Brain pericyte (primary cell): ENCODE measurements around the gene STAMBPL1.
"Not testable (repeated sequence)": the region's sequence is repeated elsewhere in the genome, so short reads cannot be mapped to it uniquely, and the experiment has no call there.

Experiments used
- DNase-seq: peaks from one replicate; pipeline ENCODE4 v3.0.0-alpha.2; 2012; ENCODE audit warnings: low read depth, low spot score

Gene STAMBPL1

DNA sequence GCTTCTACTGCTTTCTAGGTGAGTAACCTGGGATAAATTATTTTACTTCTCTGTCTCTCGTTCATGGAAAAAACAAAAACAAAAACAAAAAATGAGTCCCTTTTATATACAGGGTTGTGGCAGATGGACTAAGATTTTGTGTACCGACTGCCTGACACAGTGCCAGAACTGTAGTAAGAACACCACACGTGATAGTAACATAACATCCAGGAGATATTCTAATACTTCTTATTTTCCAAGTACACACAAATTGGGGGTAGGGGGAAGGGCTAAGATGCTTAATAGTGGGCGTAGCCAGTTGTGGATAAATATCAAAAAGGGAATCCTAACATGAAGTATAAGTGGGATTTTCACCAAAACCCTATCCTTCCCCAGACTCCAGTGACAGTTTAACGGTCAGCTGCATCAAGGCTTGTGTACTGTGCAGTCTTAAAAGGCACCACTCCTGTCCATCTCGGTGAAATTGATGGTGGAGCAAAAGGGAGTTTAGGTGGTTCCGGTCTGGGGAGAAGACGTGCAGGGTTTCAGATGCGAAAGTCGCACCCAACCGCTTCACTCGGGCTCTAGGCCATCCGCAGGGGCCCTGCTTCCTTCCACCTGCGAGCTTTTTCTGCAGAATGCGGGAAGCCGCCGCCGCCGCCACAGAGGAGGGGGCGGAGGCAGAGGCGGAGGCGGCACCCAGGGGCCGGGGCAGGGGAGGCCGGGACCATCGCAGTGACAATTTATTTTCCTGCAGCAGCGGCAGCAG lies at the start of gene STAMBPL1:
STAMBPL1 (plus strand) TSS at position 712 of the 748 bp plus-strand sequence. CDS start 21,464 bp downstream, outside the sequence.
- peak; percentile 22 for DNase-seq

DNA sequence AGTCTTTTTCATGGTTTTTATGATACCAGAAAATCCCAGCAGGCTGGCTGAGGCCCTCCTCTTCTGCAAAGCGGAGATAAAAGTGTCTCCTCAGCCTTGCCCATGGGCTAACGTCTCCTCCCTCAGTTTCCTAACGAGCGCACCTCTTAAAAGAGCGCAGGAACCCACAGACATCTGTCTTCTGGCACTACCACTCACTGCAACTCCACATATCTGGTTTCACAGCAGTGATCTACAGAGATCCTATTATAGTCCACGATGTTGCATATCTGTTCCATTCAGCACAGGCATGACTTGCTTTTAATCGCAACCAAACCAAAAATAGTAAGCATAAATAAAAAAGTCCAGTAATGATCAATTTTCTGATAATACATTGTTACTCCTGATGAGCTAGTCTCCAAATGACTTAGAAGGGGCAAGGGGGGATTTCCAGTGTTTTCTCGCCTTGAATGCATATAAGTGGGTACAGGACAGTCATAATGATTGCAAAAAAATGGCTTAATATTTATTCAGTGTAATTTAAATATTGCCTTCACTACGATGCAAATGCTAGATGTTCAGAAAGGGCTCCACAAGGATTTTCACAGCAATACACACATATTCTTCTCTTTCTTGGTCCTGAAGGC lies 49.3 kb upstream of the STAMBPL1 start:
- DNase-seq = no peak

DNA sequence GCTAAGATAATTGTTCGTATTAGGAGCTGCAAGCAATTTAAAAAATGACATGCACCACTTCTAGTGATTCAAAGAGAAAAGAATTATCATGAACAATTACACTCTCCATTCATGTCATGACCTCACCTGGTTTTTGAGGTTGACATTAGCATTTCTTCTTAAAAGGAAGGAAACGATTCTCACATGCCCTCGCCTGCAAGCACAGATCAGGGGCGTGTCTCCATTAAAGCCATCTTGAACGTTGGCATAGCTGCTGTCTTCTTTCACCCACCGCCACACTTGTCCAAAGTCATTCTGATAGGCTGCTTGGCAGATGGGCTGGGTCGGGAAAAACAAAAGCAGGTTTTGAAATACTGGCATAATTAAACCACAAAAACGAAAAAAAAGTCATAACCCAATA lies 48.3 kb upstream of the STAMBPL1 start:
- DNase-seq = no peak

DNA sequence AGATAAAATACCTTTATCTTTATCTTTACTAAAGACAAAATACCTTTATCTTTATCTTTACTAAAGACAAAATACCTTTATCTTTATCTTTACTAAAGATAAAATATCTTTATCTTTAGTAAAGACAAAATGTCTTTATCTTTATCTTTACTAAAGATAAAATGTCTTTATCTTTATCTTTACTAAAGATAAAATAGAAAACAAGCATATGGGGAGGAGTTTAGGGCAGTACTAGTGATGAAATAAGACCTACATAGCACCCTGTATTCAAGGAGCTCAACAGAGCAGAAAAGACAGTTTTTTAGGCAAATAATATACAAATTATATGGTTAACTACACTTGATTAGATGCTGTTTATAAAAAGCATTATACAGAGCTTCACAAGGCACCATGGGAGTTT lies 47.7 kb upstream of the STAMBPL1 start:
- DNase-seq = no peak

DNA sequence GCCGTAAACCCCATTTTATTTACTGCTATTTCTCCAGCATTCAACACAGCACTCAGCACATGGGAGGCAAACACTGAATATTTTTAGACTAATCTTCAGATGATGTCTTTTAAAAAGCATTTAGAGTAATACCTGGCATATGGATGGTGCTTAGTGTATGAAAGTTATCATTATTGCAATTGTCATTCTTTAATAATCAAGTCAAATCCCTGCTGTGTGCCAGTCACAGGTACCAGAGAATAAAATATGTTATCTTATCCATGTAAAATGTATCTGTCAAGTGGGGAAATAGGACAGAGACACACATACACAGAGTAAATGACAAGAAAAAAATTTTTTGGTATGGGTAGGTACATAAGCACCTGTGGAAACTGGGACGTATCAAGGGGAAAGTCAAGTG lies 46.9 kb upstream of the STAMBPL1 start:
- no peak for DNase-seq

DNA sequence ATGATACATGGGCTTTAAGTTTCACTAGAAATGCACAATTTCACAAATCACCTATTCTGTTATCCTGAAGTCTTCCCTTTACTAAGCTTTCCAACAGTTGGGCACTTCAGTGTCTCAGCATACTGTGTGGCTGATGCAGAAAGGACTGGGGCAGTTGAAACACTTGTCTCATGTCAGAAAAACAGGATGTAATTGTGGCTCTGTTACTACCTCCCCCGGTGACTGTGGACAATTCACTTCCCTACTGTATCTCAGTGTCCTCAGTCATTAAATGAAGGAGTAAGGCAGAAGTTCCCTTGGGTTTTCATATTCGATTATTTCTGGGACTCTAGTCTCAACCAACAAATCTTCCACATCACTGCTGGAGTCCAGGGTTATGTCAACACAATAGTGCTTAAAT lies 46.3 kb upstream of the STAMBPL1 start:
- no peak for DNase-seq

DNA sequence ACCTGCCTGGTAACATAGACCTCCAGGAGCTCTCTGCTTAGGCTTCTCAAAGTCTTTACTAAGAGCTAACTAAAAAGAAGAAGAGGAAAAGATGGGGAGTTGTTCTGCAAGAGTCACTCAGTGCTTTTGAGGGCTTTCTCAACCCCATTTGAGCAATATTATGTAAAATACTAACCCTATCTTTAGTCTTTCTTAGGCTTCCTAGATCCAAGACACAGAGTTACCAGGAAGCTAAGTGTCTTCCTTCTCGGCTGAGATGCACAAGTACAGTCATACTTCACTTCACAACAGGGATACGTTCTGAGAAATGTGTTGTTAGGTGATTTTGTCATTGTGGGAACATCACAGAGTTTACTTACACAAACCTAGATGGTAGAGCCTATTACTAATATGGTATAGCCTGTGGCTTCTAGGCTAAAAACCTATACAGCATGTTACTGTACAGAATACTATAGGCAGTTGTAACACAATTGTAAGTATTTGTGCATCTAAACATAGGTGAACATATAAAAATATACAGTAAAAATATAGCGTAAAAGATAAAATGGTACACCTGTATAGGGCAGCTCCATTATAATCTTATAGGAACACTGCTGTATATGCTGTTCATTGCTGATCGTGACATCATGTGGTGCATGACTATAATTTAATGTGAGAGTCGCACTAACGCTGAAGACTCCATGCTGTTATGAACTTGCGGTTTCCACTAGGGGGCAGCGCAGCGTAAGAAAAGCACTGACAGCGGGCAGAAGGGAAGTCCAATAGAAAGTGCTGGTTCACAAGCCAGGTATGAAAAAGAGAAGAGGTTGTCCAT lies 44.7 kb upstream of the STAMBPL1 start:
- peak; percentile 38 for DNase-seq

DNA sequence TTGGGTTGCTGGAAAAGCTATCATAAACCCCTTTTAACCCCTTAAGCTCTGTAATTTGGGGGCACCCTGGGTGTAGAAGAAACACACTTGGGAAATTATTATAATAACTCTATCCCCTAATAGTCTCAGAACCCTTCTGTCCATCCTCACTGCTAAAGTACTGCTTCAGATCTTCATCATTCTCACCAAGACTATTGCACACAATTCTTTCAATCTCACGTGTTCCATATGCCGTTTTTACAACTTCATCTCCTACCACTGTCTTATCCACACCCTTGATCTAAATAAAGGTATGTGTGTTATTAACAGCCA lies 44.2 kb upstream of the STAMBPL1 start:
- DNase-seq = no peak

DNA sequence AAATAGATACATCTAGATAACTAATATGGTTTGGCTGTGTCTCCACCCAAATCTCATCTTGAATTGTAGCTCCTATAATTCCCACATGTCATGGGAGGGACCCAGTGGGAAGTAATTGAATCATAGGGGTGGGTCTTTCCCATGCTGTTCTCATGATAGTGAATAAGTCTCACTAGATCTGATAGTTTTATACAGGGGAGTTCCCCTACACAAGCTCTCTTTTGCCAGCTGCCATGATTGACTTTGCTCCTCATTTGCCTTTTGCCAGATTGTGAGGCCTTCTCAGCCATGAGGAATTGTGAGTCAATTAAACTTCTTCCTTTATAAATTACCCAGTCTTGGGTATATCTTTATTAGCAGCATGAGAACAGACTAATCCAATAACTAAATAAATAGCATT lies 42.4 kb upstream of the STAMBPL1 start:
- DNase-seq = not testable (repeated sequence)

DNA sequence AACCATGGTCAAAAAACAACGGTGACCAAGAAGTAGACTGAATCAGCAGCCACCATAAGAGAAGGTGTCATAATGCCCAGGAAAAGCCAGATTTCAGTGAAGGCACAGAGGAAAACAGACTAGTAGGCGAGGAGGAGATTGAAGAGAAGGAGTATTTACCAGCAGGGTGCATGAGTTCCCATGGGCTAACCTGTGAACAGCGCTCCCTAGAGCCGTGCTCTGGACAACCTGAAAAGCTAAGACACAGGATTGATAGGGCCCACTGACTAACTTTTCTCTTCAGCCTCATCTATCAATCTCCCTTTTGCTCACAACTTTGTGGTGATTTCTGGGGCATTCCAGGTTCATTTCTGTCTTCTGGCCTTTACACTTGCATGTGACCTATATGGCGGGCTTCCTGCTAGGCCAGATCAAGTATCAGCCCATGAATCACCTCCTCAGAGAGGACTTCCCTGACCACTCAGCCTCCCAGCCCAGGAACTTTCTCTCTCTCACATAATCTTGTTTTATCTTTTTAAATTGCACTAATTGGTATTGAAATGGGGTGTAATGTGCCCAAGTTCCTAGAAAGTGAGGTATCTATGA lies 41.2 kb upstream of the STAMBPL1 start:
- DNase-seq = no peak

DNA sequence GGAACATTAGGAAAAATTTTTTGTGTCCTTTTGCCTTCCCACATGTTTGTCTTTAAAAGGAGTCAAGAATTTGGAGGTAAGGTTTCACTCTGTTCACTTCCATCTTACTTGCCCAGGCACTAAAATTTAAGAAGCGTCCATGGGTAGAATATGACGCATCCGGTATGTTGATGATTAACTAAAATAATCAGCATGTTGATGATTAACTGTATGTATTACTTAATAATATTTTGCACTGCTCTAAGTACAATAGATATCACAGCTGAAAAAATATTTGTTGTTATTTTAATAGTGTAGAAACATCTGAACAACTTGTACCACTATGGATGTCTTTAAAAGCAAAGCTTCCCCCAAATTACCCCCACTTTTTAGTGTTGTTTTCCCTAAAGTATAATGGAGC lies 39.9 kb upstream of the STAMBPL1 start:
- no peak for DNase-seq

DNA sequence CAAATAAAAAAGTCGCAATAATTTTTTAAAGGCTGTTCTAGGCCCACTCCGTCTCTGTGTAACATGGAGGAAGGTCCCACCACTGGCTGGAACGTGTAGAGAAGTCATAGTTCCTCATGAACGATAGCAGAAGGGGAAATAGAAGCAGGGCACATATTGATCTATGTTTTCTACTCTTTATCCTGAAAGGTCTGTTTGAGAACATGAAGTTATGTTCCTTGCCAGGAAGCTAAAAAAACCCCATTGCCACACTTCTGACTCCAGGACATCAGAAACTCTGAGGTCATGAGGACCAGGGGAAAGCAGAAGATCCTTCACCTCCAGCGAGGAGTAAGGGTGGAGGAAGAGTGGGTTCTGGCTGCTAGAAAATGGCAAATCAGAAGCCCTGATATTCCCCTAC lies 39.2 kb upstream of the STAMBPL1 start:
- DNase-seq = no peak

DNA sequence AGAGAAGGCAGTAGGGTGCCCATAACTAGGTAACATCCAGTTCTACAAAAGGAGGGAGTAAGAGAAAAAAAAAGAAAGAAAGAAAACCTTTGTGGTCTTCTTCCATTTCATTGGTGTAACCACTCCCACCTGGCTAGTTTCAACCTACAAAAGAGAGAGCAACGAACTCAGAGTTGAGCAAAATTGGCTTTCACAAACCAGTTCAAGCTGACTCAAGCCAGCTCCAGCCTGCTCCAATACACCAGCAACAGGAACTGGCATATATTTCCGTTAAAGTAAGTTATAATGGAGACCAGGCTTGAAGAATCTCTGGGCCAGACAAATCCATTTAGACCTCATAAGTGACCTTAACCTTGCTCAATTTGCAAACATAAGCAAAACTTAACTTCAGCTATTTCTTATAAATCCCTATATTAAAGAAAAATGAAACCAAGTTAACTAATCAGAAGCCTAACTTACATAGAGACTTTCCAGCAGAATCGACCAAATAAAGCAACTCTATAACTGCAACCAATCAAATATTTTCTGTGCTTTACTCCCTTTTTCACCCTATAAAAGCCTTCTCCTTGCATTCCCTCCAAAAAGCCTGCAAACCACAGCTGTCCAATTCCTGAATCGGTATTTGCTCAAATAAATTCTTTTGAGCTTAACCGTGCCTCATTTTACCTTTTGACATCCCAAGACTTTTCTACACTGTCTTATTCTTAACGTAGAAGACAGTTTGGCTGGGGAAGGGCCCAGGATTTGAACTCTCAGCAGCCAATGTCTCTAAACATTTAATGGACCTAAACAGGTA lies 38.5 kb upstream of the STAMBPL1 start:
- DNase-seq = no peak

DNA sequence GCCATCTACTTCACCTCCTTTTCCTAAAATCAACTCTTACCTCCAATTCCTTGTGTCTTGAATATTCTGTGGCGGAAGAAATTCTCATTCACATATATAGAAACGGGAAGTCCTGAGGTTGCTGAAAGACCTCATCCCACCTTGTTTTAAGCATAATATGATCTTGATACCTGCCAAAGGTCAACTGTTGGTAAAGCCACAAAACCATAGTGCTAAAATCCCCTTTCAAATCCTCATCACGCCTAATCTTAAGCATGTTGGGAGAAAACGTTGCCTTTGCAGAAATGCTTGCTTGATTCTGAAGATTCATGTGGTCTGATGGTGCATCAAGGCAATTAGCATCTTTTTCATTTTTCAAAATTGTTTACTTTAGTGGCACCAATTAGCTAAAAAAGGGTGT lies 36.9 kb upstream of the STAMBPL1 start:
- no peak for DNase-seq

DNA sequence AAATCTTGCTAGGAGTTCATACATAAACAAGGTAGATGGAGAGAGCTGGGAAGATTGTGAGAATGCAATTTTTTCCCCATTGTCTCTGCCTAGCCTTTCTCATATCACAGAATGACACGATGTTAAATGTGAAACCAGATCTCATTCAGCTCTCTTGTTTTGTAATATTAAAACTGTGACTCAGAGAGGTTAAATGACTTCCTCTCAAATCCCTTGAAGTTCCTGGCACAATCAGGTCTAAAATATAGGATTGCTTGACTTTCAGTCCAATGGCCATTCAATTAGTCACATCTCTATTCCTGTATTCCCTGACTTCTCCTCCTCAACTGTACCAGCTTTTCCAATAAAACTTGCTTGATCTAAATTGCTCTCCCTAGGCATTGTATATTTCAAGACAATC lies 31.5 kb upstream of the STAMBPL1 start:
- DNase-seq = no peak

DNA sequence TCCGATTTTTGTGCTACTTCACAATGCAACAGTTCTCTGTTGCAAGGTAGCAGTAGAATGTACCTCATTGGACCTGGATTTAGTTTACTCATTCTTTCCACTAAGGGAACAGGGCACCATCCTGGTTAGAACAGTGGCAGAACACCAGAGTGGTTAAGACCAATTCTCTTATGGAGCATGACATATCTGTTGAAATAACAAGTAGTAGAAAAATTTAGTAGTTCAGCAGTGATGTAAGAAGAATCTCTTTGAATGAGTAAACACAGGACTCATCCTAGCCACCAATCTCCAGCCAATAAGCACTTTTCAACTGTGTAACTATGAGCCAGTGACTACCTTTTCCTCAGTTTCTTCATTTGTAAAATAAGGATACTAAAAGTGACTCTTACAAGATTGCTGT lies 30.8 kb upstream of the STAMBPL1 start:
- no peak for DNase-seq

DNA sequence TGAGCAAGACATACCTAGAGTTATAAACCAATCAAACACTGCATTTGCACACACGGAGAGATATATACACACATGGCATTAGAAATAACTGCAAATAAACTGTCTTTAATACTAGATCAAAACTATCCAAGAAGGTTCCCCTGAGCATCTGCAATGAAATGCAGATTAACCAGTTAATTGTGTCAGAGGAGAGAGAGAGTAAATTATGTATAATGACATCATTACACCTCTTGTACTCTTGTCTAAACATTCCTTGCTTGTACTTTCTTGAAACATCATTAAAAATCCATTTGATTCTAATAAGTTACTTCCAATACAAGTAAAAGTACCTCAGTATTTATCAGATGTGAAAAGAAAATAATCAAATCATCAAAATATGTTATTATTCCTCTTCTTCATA lies 29.3 kb upstream of the STAMBPL1 start:
- DNase-seq = no peak

DNA sequence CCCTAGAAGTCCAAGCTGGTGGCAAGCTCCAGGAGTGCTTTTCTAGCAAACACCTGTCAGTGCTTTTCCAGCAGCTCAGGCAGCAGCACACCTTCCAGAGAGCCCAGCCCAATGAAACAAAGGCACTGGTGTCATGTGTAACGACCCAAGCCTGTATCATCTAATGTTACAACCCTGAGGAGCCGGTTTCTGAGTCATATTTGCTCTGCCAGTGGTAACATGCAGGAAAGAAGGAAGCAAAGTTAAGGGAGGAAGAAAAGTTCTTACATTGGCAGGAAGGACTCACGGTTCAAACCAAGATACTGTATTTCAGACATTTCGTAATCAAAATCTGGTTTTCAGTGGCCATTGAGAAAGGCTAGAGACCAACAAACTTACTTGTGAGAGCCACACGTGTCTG lies 28.3 kb upstream of the STAMBPL1 start, which contains the start of gene ANKRD22:
ANKRD22 (minus strand) TSS at position 139 of the 400 bp plus-strand sequence. CDS start 237 bp downstream, outside the sequence.
- no peak for DNase-seq

DNA sequence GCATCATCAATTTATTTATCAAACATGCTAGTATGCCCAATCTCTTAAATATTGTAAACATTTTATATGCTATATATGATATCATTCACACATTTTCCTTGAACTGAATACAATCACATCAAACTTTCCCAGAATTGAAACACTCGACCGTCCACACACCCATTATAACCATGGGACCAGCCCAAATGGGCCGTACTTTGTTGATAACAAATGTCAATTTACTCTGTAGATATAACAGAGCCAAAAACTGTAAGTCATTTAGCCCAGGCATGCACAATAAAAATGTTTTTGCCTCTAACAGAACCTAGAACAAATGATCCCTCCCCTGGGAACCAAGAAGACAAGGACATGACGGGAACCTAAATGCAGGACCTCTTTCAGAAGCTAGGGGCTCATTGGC lies 27.7 kb upstream of the STAMBPL1 start:
- DNase-seq = no peak

DNA sequence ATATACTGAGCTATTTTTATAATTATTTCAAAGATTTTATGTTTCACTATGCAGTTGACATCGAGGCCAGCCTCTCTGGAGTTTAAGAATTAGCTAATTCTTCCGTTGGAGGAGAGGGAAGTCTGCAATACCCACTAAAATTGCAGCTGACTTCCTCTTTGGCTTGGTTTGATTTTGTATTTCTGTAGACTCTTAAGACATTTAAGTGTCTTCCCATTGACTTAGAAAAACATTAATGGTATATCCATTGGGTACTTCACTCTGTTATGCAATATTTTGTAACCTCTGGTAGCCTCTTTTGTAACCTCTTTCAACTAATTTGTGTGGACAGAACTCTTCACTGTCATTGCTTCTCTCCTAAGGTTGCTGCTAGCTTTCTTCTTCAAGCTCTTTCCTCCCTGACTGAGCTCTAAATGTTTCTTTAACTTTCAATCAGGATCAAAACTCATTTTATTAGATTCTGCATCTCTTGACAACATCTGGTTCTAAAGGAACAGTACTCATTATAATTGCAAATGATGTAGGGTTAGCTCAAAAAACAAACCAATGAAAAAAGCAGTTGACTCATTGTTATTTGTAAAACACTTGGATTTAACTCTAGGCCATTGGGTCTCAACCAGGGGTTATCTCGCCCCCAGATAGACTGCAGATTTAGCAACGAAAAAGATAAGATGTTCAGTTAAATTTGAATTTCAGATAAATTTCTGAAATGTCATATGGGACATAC lies 26.7 kb upstream of the STAMBPL1 start:
- no peak for DNase-seq

DNA sequence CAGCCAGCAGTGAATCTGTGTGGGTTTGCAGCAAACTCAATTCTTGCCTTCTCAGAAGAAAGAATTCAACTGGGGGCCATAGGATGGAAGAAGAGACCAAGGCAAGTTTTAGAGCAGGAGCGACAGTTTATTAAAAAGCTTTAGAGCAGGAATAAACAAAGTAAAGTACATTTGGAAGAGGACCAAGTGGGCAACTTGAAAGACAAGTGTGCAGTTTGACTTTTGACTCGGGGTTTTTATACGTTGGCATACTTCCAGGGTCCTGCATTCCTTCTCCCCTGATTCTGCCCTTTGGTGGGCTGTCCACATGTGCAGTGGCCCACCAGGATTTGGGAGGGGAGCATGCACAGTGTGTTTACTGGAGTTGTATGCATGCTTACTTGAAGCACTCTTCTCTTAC lies 25.4 kb upstream of the STAMBPL1 start:
- no peak for DNase-seq
